ENCODE data around the gene DDAH1. TPM values are rescaled to one million over a fixed set of nuclear protein-coding genes. Genes with fewer than 3 reads are reported as not detected.
A peak's percentile ranks its signal among the peaks of the same experiment; 100 is the strongest.

The DDAH1 gene
- total and polyA plus RNA-seq, 5 donors from 2014 or later, result 0.15 TPM; not detected in 4

GRCh38 chr1:85303440-85304162, 161.4 kb downstream of the DDAH1 start:
- Histone ChIP-seq H3K27ac (ENCODE audit: insufficient read depth, low read length, poor library complexity, severe bottlenecking) (no peak overlapping the region), H3K9me3 (ENCODE audit: control insufficient read depth in 2 of 2, low read length in 2 of 2) (no peaks in the 10 kb centered on the region), H3K4me1 (ENCODE audit: control insufficient read depth, insufficient read depth, low read length, poor library complexity, severe bottlenecking) (peaks cover 6% of the 10 kb centered on the region), H3K27me3 (ENCODE audit: control insufficient read depth, insufficient read depth, low read length) (peaks cover 16% of the 10 kb centered on the region), H3K36me3 (ENCODE audit: control insufficient read depth, insufficient read depth, low read length) (no peaks in the 10 kb centered on the region), H3K4me3 (ENCODE audit: low read depth, low read length) (no peak overlapping the region)
- Mint-ChIP-seq H3K9me3 (no peaks in the 10 kb centered on the region), H3K36me3 (no peaks in the 10 kb centered on the region), H3K27me3 (peaks cover 34% of the 10 kb centered on the region), H3K27ac (no peak overlapping the region), H3K4me3 (no peak overlapping the region), H3K4me1 (peaks cover 0 to 8% (median 3%) of the 10 kb centered on the region in 4 donors)
- DNase-seq (peak in 1 of 3 donors; percentile 8), ATAC-seq (ENCODE audit: low read depth in 2 of 2) (no peak)

DNA sequence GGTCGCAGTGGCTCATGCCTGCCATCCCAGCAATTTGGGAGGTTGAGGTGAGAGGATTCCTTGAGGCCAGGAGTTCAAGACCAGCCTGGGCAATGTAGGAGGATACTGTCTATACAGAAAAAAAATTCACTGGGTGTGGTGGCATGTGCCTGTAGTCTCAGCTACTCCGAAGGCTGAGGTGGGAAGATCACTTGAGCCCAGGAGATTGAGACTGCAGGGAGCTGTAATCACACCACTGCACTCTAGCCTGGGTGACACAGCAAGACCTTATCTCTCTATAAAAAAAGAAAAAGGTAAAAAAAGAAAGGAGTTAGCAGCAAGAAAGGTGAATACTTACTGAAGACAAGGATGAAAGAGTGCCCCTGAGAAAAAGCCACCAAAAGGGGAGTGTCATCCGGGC, 164.8 kb downstream of the DDAH1 start:
- H3K27ac ChIP-seq (ENCODE audit: insufficient read depth, low read length, poor library complexity, severe bottlenecking), result no peak overlapping the region

DNA sequence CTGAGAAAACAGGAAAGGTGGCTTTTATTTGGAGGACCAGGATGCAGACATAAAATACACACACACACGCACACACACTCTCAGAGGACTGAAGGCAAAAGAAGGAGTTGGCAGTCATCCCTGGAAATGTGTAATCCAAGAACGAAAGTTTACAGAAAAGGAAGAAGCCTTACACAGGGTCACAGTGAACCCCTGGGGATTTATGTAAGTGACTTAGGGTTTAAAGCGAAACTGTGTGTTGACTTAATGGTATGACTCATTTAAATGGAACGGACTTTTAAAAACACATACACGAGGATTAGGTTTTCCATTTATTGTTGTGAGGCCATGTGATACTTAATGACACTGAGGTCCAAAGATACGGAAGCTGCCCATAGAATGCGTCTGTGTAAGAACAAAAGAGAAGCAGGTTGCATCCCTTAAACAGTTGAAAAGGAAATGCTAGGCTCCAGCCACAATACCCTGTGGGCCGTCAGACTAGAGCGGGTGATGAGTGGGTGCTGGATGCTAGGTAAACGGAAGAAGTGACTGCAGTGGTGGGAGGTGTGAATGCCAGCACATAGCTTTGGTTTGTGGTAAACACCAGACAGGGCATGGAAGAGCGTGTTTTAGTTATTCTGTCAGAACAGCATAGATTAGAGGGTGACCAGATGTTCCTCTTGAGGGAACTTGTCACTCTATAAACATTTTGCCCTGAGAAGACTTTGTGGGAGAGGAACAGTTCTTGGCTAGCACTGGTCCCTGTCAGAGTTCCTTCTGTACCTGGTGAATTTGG, 166.9 kb downstream of the DDAH1 start:
- Mint-ChIP-seq H3K27me3 (no peaks in the 10 kb centered on the region), H3K27ac (peak overlapping the region in 2 of 3 donors; percentile 22 to 96), H3K4me3 (peak overlapping the region in 2 of 4 donors; percentile 3 to 27), H3K36me3 (no peaks in the 10 kb centered on the region), H3K4me1 (peaks cover 0 to 10% (median 6%) of the 10 kb centered on the region in 4 donors), H3K9me3 (peaks cover 0 to 1% (median 0%) of the 10 kb centered on the region in 7 donors)
- Histone ChIP-seq H3K4me3 (ENCODE audit: low read depth, low read length) (no peak overlapping the region), H3K27ac (ENCODE audit: insufficient read depth, low read length, poor library complexity, severe bottlenecking) (no peak overlapping the region), H3K9me3 (ENCODE audit: control insufficient read depth in 2 of 2, low read length in 2 of 2) (no peaks in the 10 kb centered on the region), H3K36me3 (ENCODE audit: control insufficient read depth, insufficient read depth, low read length) (no peaks in the 10 kb centered on the region), H3K27me3 (ENCODE audit: control insufficient read depth, insufficient read depth, low read length) (peaks cover 9% of the 10 kb centered on the region), H3K4me1 (ENCODE audit: control insufficient read depth, insufficient read depth, low read length, poor library complexity, severe bottlenecking) (peaks cover 8% of the 10 kb centered on the region)
- ATAC-seq (ENCODE audit: low read depth in 2 of 2) (peak; percentile 71 to 86), DNase-seq (peak in 1 of 3 donors; percentile 45)

More for the DNA sequence above, 164.8 kb downstream of the DDAH1 start:
- peaks cover 12% of the 10 kb centered on the region for H3K27me3 ChIP-seq (ENCODE audit: control insufficient read depth, insufficient read depth, low read length)
- DNase-seq, result no peak
- peaks cover 8% of the 10 kb centered on the region for H3K4me1 ChIP-seq (ENCODE audit: control insufficient read depth, insufficient read depth, low read length, poor library complexity, severe bottlenecking)
- no peaks in the 10 kb centered on the region for H3K9me3 ChIP-seq (ENCODE audit: control insufficient read depth in 2 of 2, low read length in 2 of 2)
- H3K27me3 Mint-ChIP-seq, result peaks cover 12% of the 10 kb centered on the region
- no peak overlapping the region for H3K4me3 ChIP-seq (ENCODE audit: low read depth, low read length)
- ATAC-seq (ENCODE audit: low read depth in 2 of 2), result no peak
- no peak overlapping the region for H3K27ac Mint-ChIP-seq
- peaks cover 0 to 10% (median 6%) of the 10 kb centered on the region in 4 donors for H3K4me1 Mint-ChIP-seq
- H3K36me3 ChIP-seq (ENCODE audit: control insufficient read depth, insufficient read depth, low read length), result no peaks in the 10 kb centered on the region
- H3K4me3 Mint-ChIP-seq, result no peak overlapping the region
- no peaks in the 10 kb centered on the region for H3K36me3 Mint-ChIP-seq
- H3K9me3 Mint-ChIP-seq, result peaks cover 0 to 1% (median 0%) of the 10 kb centered on the region in 7 donors

DNA sequence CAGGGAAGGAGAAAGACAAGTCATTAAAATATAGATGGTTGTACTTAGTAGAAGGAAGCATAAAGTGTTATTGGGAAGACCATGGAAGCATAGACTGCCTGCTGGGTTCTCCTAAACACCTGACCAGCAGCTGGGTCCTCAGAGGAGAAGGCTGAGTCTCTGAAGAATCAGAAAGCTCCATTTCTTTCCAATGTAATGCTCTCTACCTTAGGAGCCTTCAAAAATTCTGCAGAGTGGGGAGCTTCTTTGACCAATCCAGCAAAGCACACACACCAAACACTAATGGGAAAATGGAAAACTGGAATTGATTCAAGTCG, 167.5 kb downstream of the DDAH1 start:
- no peak for DNase-seq
- Histone ChIP-seq H3K27ac (ENCODE audit: insufficient read depth, low read length, poor library complexity, severe bottlenecking) (no peak overlapping the region), H3K9me3 (ENCODE audit: control insufficient read depth in 2 of 2, low read length in 2 of 2) (no peaks in the 10 kb centered on the region), H3K4me3 (ENCODE audit: low read depth, low read length) (no peak overlapping the region), H3K36me3 (ENCODE audit: control insufficient read depth, insufficient read depth, low read length) (no peaks in the 10 kb centered on the region), H3K27me3 (ENCODE audit: control insufficient read depth, insufficient read depth, low read length) (peaks cover 7% of the 10 kb centered on the region), H3K4me1 (ENCODE audit: control insufficient read depth, insufficient read depth, low read length, poor library complexity, severe bottlenecking) (peaks cover 8% of the 10 kb centered on the region)
- ATAC-seq (ENCODE audit: low read depth in 2 of 2), result no peak
- Mint-ChIP-seq H3K4me1 (peaks cover 0 to 10% (median 6%) of the 10 kb centered on the region in 4 donors), H3K27me3 (no peaks in the 10 kb centered on the region), H3K4me3 (peak overlapping the region in 1 of 4 donors; percentile 3), H3K36me3 (no peaks in the 10 kb centered on the region), H3K9me3 (peaks cover 0 to 1% (median 0%) of the 10 kb centered on the region in 7 donors), H3K27ac (peak overlapping the region in 1 of 3 donors; percentile 56)

DNA sequence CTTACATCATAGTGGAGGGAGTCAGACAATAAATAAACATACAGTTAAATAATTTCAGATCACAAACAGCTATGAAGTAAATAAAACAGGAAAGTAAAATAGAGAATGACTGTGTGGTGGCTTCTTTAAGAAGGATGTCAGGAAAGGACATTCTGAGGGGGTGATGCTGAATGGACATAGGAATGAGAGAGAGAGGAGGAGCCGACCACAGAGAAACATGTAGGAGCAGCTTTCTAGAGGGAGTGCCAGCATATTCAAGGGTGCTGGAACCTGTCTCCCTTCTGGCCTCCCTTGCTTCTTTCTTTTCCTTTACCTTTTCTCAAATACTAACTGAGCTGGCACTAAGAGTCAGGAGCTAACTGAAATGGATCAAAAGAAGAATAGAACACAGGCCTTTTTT, 168.0 kb downstream of the DDAH1 start:
- ATAC-seq (ENCODE audit: low read depth in 2 of 2), result no peak
- H3K36me3 Mint-ChIP-seq, result no peaks in the 10 kb centered on the region
- H3K27me3 Mint-ChIP-seq, result no peaks in the 10 kb centered on the region
- H3K4me1 Mint-ChIP-seq, result peaks cover 0 to 10% (median 6%) of the 10 kb centered on the region in 4 donors
- Histone ChIP-seq H3K36me3 (ENCODE audit: control insufficient read depth, insufficient read depth, low read length) (no peaks in the 10 kb centered on the region), H3K27me3 (ENCODE audit: control insufficient read depth, insufficient read depth, low read length) (peaks cover 3% of the 10 kb centered on the region), H3K27ac (ENCODE audit: insufficient read depth, low read length, poor library complexity, severe bottlenecking) (no peak overlapping the region), H3K4me1 (ENCODE audit: control insufficient read depth, insufficient read depth, low read length, poor library complexity, severe bottlenecking) (peaks cover 8% of the 10 kb centered on the region), H3K9me3 (ENCODE audit: control insufficient read depth in 2 of 2, low read length in 2 of 2) (no peaks in the 10 kb centered on the region), H3K4me3 (ENCODE audit: low read depth, low read length) (no peak overlapping the region)
- H3K27ac Mint-ChIP-seq, result no peak overlapping the region
- H3K9me3 Mint-ChIP-seq, result peaks cover 0 to 1% (median 0%) of the 10 kb centered on the region in 7 donors
- no peak for DNase-seq
- no peak overlapping the region for H3K4me3 Mint-ChIP-seq

GRCh38 chr1:85295654-85296053, 169.3 kb downstream of the DDAH1 start:
- Histone ChIP-seq H3K9me3 (ENCODE audit: control insufficient read depth in 2 of 2, low read length in 2 of 2) (no peaks in the 10 kb centered on the region), H3K4me3 (ENCODE audit: low read depth, low read length) (no peak overlapping the region), H3K36me3 (ENCODE audit: control insufficient read depth, insufficient read depth, low read length) (no peaks in the 10 kb centered on the region), H3K27ac (ENCODE audit: insufficient read depth, low read length, poor library complexity, severe bottlenecking) (no peak overlapping the region), H3K4me1 (ENCODE audit: control insufficient read depth, insufficient read depth, low read length, poor library complexity, severe bottlenecking) (peaks cover 8% of the 10 kb centered on the region), H3K27me3 (ENCODE audit: control insufficient read depth, insufficient read depth, low read length) (no peaks in the 10 kb centered on the region)
- no peaks in the 10 kb centered on the region for H3K27me3 Mint-ChIP-seq
- no peak overlapping the region for H3K4me3 Mint-ChIP-seq
- no peak for ATAC-seq (ENCODE audit: low read depth in 2 of 2)
- no peaks in the 10 kb centered on the region for H3K36me3 Mint-ChIP-seq
- no peak overlapping the region for H3K27ac Mint-ChIP-seq
- DNase-seq, result no peak
- H3K9me3 Mint-ChIP-seq, result peaks cover 0 to 1% (median 0%) of the 10 kb centered on the region in 7 donors
- peaks cover 0 to 10% (median 6%) of the 10 kb centered on the region in 4 donors for H3K4me1 Mint-ChIP-seq

DNA sequence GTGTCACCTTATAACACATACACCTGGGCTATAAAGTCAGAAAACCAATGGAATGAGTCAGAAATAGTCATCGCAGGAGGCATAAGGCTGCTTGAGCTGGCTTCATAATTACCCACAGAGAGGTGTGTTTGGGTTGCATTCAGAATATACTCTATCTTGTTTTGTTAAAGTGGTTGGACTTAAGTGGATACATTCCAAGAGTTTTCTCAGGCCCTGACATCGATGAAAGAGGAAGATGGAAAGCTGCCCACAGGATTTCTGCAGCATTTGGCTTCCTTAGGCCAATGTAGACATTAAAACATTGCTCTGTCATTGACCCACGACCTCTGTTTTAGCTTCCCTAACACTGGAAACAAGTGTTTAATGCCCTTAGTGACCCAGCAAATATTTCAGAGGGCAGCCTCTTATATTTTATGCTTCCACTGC, 169.9 kb downstream of the DDAH1 start:
- DNase-seq (no peak), ATAC-seq (ENCODE audit: low read depth in 2 of 2) (no peak)
- H3K36me3 ChIP-seq (ENCODE audit: control insufficient read depth, insufficient read depth, low read length), result no peaks in the 10 kb centered on the region
- no peaks in the 10 kb centered on the region for H3K27me3 Mint-ChIP-seq
- no peaks in the 10 kb centered on the region for H3K9me3 ChIP-seq (ENCODE audit: control insufficient read depth in 2 of 2, low read length in 2 of 2)
- peaks cover 8% of the 10 kb centered on the region for H3K4me1 ChIP-seq (ENCODE audit: control insufficient read depth, insufficient read depth, low read length, poor library complexity, severe bottlenecking)
- H3K9me3 Mint-ChIP-seq, result peaks cover 0 to 1% (median 0%) of the 10 kb centered on the region in 7 donors
- H3K4me1 Mint-ChIP-seq, result peaks cover 0 to 10% (median 6%) of the 10 kb centered on the region in 4 donors
- H3K27ac ChIP-seq (ENCODE audit: insufficient read depth, low read length, poor library complexity, severe bottlenecking), result no peak overlapping the region
- H3K27me3 ChIP-seq (ENCODE audit: control insufficient read depth, insufficient read depth, low read length), result no peaks in the 10 kb centered on the region
- no peak overlapping the region for H3K4me3 ChIP-seq (ENCODE audit: low read depth, low read length)
- H3K27ac Mint-ChIP-seq, result no peak overlapping the region
- no peaks in the 10 kb centered on the region for H3K36me3 Mint-ChIP-seq
- H3K4me3 Mint-ChIP-seq, result no peak overlapping the region

Measured in CD4-positive, CD25-positive, alpha-beta regulatory T cell (primary cell).